GM12873 (cell line): ENCODE measurements around the gene PDLIM1.

Experiments
- TF ChIP-seq, protein P1 (sequence below): IDR thresholded peaks from 2 replicates; pipeline ENCODE4 v1.5.1; 2012; ENCODE audit warnings: low read depth, mild to moderate bottlenecking, moderate library complexity, low read length, control low read depth; ENCODE audit not compliant: insufficient read depth; ENCODE audit errors: missing control alignments

Gene PDLIM1

GRCh38 chr10:95257849-95258248, 33.0 kb downstream of the PDLIM1 start:
- TF ChIP-seq, protein P1, sequence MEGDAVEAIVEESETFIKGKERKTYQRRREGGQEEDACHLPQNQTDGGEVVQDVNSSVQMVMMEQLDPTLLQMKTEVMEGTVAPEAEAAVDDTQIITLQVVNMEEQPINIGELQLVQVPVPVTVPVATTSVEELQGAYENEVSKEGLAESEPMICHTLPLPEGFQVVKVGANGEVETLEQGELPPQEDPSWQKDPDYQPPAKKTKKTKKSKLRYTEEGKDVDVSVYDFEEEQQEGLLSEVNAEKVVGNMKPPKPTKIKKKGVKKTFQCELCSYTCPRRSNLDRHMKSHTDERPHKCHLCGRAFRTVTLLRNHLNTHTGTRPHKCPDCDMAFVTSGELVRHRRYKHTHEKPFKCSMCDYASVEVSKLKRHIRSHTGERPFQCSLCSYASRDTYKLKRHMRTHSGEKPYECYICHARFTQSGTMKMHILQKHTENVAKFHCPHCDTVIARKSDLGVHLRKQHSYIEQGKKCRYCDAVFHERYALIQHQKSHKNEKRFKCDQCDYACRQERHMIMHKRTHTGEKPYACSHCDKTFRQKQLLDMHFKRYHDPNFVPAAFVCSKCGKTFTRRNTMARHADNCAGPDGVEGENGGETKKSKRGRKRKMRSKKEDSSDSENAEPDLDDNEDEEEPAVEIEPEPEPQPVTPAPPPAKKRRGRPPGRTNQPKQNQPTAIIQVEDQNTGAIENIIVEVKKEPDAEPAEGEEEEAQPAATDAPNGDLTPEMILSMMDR = no peak

- TF ChIP-seq, protein P1 = no peak
Observed at GRCh38 chr10:95256268-95256667, 34.5 kb downstream of the PDLIM1 start.

GRCh38 chr10:95254629-95255028, 36.2 kb downstream of the PDLIM1 start:
- TF ChIP-seq, protein P1 = no peak

GRCh38 chr10:95253686-95254085, 37.1 kb downstream of the PDLIM1 start:
- TF ChIP-seq, protein P1 = no peak

DNA sequence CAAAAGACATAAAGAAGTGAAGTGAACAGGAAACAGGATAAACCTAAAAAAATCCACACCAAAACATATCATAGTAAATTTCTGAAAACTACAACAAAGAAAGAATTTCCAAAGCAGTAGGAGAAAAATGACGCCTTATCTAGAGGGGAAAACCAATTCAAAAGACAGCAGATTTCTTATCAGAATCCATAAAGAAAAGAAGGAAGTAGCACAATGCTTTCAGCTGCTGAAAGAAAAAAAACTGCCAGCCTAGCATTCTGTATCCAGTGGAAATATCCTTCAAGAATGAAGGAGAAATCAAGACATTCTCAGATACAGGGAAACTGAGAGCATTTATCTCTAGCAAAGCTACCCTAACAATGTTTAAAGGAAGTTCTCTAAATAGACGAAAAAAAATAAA, 37.8 kb downstream of the PDLIM1 start:
- TF ChIP-seq, protein P1 = no peak

- TF ChIP-seq, protein P1 = no peak
Observed at GRCh38 chr10:95250856-95251255, 39.9 kb downstream of the PDLIM1 start.

DNA sequence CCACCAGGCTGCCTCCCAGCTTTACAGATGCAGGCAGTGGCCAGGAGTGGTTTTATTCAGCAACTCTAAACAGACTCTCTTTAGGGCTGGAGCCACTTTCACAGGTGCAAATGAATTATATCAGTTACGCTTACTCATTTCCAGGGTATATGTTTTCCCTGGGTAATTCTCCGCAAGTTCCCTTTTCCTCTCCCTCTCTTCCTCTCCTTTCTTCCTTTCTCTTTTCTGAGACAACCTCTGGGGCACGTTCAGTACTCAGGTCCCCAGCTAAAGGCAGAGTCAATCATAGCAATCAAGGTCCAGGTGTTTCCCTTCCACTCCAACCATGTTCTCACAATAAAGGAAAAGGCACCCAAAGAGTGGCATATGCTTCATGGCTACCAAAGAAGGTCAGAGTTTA, 41.3 kb downstream of the PDLIM1 start:
- TF ChIP-seq, protein P1 = no peak
